SU-DHL-6 (cell line): ENCODE measurements around the gene CHST1.

Experiments used
- H2AFZ ChIP-seq: fragments of 200-600 bp; sonication (generic); 2 replicates; pipeline ENCODE4 v1.6.1; 2014; ENCODE audit warnings: low read depth, mild to moderate bottlenecking, moderate library complexity, mixed read lengths, antibody characterized with exemption, low read length; ENCODE audit not compliant: severe bottlenecking
- H3F3A ChIP-seq: fragments of 200-600 bp; shearing (Covaris generic); 2 replicates; pipeline ENCODE4 v1.6.0; 2016; ENCODE audit warnings: antibody characterized with exemption, mild to moderate bottlenecking; ENCODE audit not compliant: insufficient read depth
- H3K27ac ChIP-seq: fragments of 200-600 bp; sonication (generic); 2 replicates; pipeline ENCODE4 v1.5.1; 2016; ENCODE audit warnings: low read depth, mild to moderate bottlenecking, low read length, moderate library complexity, mixed read lengths
- H3K27me3 ChIP-seq: fragments of 200-600 bp; sonication (generic), shearing (Covaris generic); 2 replicates; pipeline ENCODE4 v1.6.0; 2014; ENCODE audit warnings: mild to moderate bottlenecking, low read length
- H3K36me3 ChIP-seq: fragments of 200-600 bp; sonication (generic); 2 replicates; pipeline ENCODE4 v1.6.1; 2014; ENCODE audit warnings: mild to moderate bottlenecking, low read length, mixed read lengths
- H3K4me2 ChIP-seq: fragments of 300-600, 200-600 bp; shearing (Covaris generic), sonication (generic); 2 replicates; pipeline ENCODE4 v1.6.0; 2014; ENCODE audit warnings: low read length, low read depth, mild to moderate bottlenecking; ENCODE audit not compliant: poor library complexity, severe bottlenecking
- H3K4me3 ChIP-seq: fragments of 200-600 bp; sonication (generic); 2 replicates; pipeline ENCODE4 v1.5.1; 2014; ENCODE audit warnings: antibody characterized with exemption, low read length, mild to moderate bottlenecking, mixed read lengths; ENCODE audit not compliant: insufficient read depth, poor library complexity, severe bottlenecking
- H3K79me2 ChIP-seq: fragments of 200-600 bp; sonication (generic); 2 replicates; pipeline ENCODE4 v1.6.1; 2014; ENCODE audit warnings: mild to moderate bottlenecking, low read length, moderate library complexity; ENCODE audit not compliant: insufficient read depth
- H3K9ac ChIP-seq: fragments of 200-600 bp; sonication (generic); 2 replicates; pipeline ENCODE4 v1.7.0; 2014; ENCODE audit warnings: mild to moderate bottlenecking, low read length
- H3K9me2 ChIP-seq: fragments of 200-600 bp; sonication (generic); replicated peaks from 2 replicates; pipeline ENCODE4 v1.6.1; 2014; ENCODE audit warnings: low read length; ENCODE audit not compliant: insufficient read depth
- H3K9me3 ChIP-seq: fragments of 200-600 bp; sonication (generic); 2 replicates; pipeline ENCODE4 v1.6.1; 2014; ENCODE audit warnings: low read length, mixed read lengths; ENCODE audit not compliant: insufficient read depth
- H4K20me1 ChIP-seq: fragments of 200-600 bp; sonication (generic); 2 replicates; pipeline ENCODE4 v1.6.1; 2014; ENCODE audit warnings: low read depth, mild to moderate bottlenecking, antibody characterized with exemption, low read length, moderate library complexity, mixed read lengths
- CTCF ChIP-seq: fragments of 200-600 bp; sonication (generic); IDR thresholded peaks from one replicate; pipeline ENCODE4 v1.5.1; 2017; ENCODE audit warnings: antibody characterized with exemption, mild to moderate bottlenecking, low read length, moderate library complexity; ENCODE audit not compliant: insufficient read depth, poor library complexity, severe bottlenecking
- EZH2phosphoT487 ChIP-seq: fragments of 200-600 bp; sonication (generic), shearing (Covaris generic); conservative IDR thresholded peaks from 2 replicates; pipeline ENCODE4 v1.6.1; 2018; ENCODE audit warnings: mild to moderate bottlenecking, antibody characterized with exemption, low read length, moderate library complexity, mixed read lengths

Gene CHST1

GRCh38 chr11:45655831-45656230, 9.6 kb downstream of the CHST1 start:
- Histone ChIP-seq H3K9me3 (no peaks in the 10 kb centered on the region), H3K9ac (no peak overlapping the region), H3K36me3 (no peaks in the 10 kb centered on the region), H3K4me3 (no peak overlapping the region), H3K79me2 (no peaks in the 10 kb centered on the region), H4K20me1 (no peaks in the 10 kb centered on the region), H3K9me2 (no peaks in the 10 kb centered on the region), H3F3A (no peaks in the 10 kb centered on the region), H3K27me3 (no peaks in the 10 kb centered on the region), H3K4me2 (no peak overlapping the region), H2AFZ (no peak overlapping the region), H3K27ac (no peak overlapping the region)
- TF ChIP-seq EZH2phosphoT487 (no peak), CTCF (no peak)

- no peak overlapping the region for H3K9ac ChIP-seq
- H2AFZ ChIP-seq = no peak overlapping the region
- no peak overlapping the region for H3K4me3 ChIP-seq
- TF ChIP-seq CTCF = peak; percentile 89
- no peak for TF ChIP-seq EZH2phosphoT487
- no peaks in the 10 kb centered on the region for H3K79me2 ChIP-seq
- H3K9me2 ChIP-seq = no peaks in the 10 kb centered on the region
- no peaks in the 10 kb centered on the region for H3K9me3 ChIP-seq
- no peaks in the 10 kb centered on the region for H3F3A ChIP-seq
- H4K20me1 ChIP-seq = no peaks in the 10 kb centered on the region
- H3K27ac ChIP-seq = no peak overlapping the region
- no peaks in the 10 kb centered on the region for H3K27me3 ChIP-seq
- no peak overlapping the region for H3K4me2 ChIP-seq
- no peaks in the 10 kb centered on the region for H3K36me3 ChIP-seq
Observed at GRCh38 chr11:45655347-45655756, 10.1 kb downstream of the CHST1 start.

GRCh38 chr11:45655012-45655283, 10.5 kb downstream of the CHST1 start:
- Histone ChIP-seq H3K79me2 (no peaks in the 10 kb centered on the region), H3K27ac (no peak overlapping the region), H3K4me2 (no peak overlapping the region), H4K20me1 (no peaks in the 10 kb centered on the region), H3K9ac (no peak overlapping the region), H3K27me3 (no peaks in the 10 kb centered on the region), H2AFZ (no peak overlapping the region), H3K4me3 (no peak overlapping the region), H3K9me3 (no peaks in the 10 kb centered on the region), H3F3A (no peaks in the 10 kb centered on the region), H3K36me3 (no peaks in the 10 kb centered on the region), H3K9me2 (no peaks in the 10 kb centered on the region)
- TF ChIP-seq EZH2phosphoT487 (no peak), CTCF (no peak)
